GM12878 (cell line): ENCODE results near the gene SPDYC. TPM values are rescaled to one million over a fixed set of nuclear protein-coding genes. Genes with fewer than 3 reads are reported as not detected.
A peak's percentile ranks its signal among the peaks of the same experiment; 100 is the strongest.

Source experiments
- ATAC-seq: fragments of 200-7000 bp; cut with Tn5 transposase; 3 replicates; pipeline ENCODE4 v1.9.1; 2020; ENCODE audit warnings: mild to moderate bottlenecking, moderate library complexity
- BruUV-seq: library from RNA; stranded (reverse); fragments of 400-500 nt; replicated peaks from 2 replicates; lab custom pipeline; 2021; lab: Mats Ljungman, UMichigan
- CTCF ChIA-PET: fragments of 300-600 bp; sonication (Branson Sonifier 250); formaldehyde crosslinking; extraction: SDS; loops from one replicate; lab custom pipeline; 2021; ENCODE audit warnings: inconsistent platforms; lab: Yijun Ruan, JAX
- POLR2A ChIA-PET: fragments of 350-600 bp; formaldehyde crosslinking; extraction: SDS; loops from one replicate; lab custom pipeline; 2021; ENCODE audit warnings: inconsistent platforms; lab: Charles Lee
- RAD21 ChIA-PET: fragments of 300-600 bp; sonication (Branson Sonifier 250); formaldehyde crosslinking; loops from one replicate; lab custom pipeline; 2023; ENCODE audit warnings: antibody characterized with exemption; ENCODE audit not compliant: unreplicated experiment; lab: Charles Lee
- SMC1A ChIA-PET: fragments of 300-600 bp; sonication (Branson Sonifier 250); formaldehyde crosslinking; loops from one replicate; lab custom pipeline; 2023; ENCODE audit not compliant: unreplicated experiment, uncharacterized antibody; lab: Charles Lee
- DNase-seq: peaks from one replicate; pipeline ENCODE4 v3.0.0-alpha.2; 2011; ENCODE audit warnings: low read depth, low spot score
- FAIRE-seq: peaks from 3 replicates; lab custom pipeline; 2011; peaks lifted over from hg19 to GRCh38; lab: Jason Lieb, UNC
- H2AFZ ChIP-seq: 2 replicates; pipeline ENCODE4 v1.6.0; 2011; ENCODE audit warnings: low read depth, low read length, control low read depth; ENCODE audit not compliant: control insufficient read depth
- H3K27ac ChIP-seq: 2 replicates; pipeline ENCODE4 v1.5.1; 2011; ENCODE audit warnings: control low read depth; ENCODE audit not compliant: control insufficient read depth, insufficient read depth
- H3K27me3 ChIP-seq, 2 experiments: replicated peaks in 1 of 2; 2 replicates each; pipeline versions ENCODE4 v1.6.0 to v1.6.1; 2011; ENCODE audit warnings: low read length in 1 of 2; ENCODE audit not compliant: control insufficient read depth in 2 of 2, insufficient read depth in 2 of 2
- H3K36me3 ChIP-seq, 2 experiments: 2 replicates each; pipeline ENCODE4 v1.5.1; 2011; ENCODE audit warnings: low read length in 1 of 2; ENCODE audit not compliant: control insufficient read depth in 2 of 2, insufficient read depth in 2 of 2
- H3K4me1 ChIP-seq: 2 replicates; pipeline ENCODE4 v1.6.1; 2011; ENCODE audit warnings: mild to moderate bottlenecking, low read length, moderate library complexity, mixed read lengths; ENCODE audit not compliant: control insufficient read depth, insufficient read depth
- H3K4me2 ChIP-seq: 2 replicates; pipeline ENCODE4 v1.6.0; 2011; ENCODE audit warnings: control low read depth; ENCODE audit not compliant: control insufficient read depth, insufficient read depth
- H3K4me3 ChIP-seq: fragments of 200-600 bp; sonication (generic); 2 replicates; pipeline ENCODE4 v1.5.1; 2016
- H3K79me2 ChIP-seq: 2 replicates; pipeline ENCODE4 v1.6.0; 2011; ENCODE audit warnings: low read length; ENCODE audit not compliant: control insufficient read depth, insufficient read depth
- H3K9ac ChIP-seq: 2 replicates; pipeline ENCODE4 v1.8.0; 2011; ENCODE audit warnings: low read length, control low read depth, mixed read lengths; ENCODE audit not compliant: control insufficient read depth, insufficient read depth
- H3K9me3 ChIP-seq: replicated peaks from 3 replicates; pipeline ENCODE4 v1.5.1; 2011; ENCODE audit warnings: mild to moderate bottlenecking, low read length; ENCODE audit not compliant: control insufficient read depth, insufficient read depth
- H4K20me1 ChIP-seq: 2 replicates; pipeline ENCODE4 v1.6.0; 2011; ENCODE audit not compliant: control insufficient read depth, insufficient read depth
- CEBPZ ChIP-seq: fragments of 150-350 bp; IDR thresholded peaks from 2 replicates; pipeline ENCODE4 v1.6.1; 2016; ENCODE audit warnings: low read depth, low read length
- CHD2 ChIP-seq: IDR thresholded peaks from 2 replicates; pipeline ENCODE4 v1.6.1; 2011; ENCODE audit warnings: low read depth, low read length, improper control_type of control experiment, borderline replicate concordance
- CHD4 ChIP-seq: fragments of 200-600 bp; sonication (generic); IDR thresholded peaks from 2 replicates; pipeline ENCODE4 v1.6.1; 2016; ENCODE audit warnings: mild to moderate bottlenecking
- JUNB ChIP-seq: IDR thresholded peaks from 2 replicates; pipeline ENCODE4 v1.6.1; 2016; ENCODE audit warnings: antibody characterized with exemption, mild to moderate bottlenecking
- NFYB ChIP-seq: IDR thresholded peaks from 2 replicates; pipeline ENCODE4 v1.6.1; 2011; ENCODE audit warnings: low read depth, mild to moderate bottlenecking, low read length, improper control_type of control experiment, moderate library complexity; ENCODE audit not compliant: insufficient read depth
- NRF1 ChIP-seq: conservative IDR thresholded peaks from 2 replicates; pipeline ENCODE4 v1.6.1; 2011; ENCODE audit warnings: mild to moderate bottlenecking, low read depth, low read length, improper control_type of control experiment
- POLR2AphosphoS2 ChIP-seq: IDR thresholded peaks from 2 replicates; pipeline ENCODE4 v1.6.1; 2011; ENCODE audit warnings: low read depth, mild to moderate bottlenecking, low read length, improper control_type of control experiment, moderate library complexity
- POLR2AphosphoS5 ChIP-seq: IDR thresholded peaks from 2 replicates; pipeline ENCODE4 v1.6.1; 2011; ENCODE audit warnings: mild to moderate bottlenecking, low read length, inconsistent platforms
- RELB ChIP-seq: fragments of 450-650 bp; IDR thresholded peaks from 2 replicates; pipeline ENCODE4 v1.6.1; 2017; ENCODE audit warnings: low read depth, mild to moderate bottlenecking, moderate library complexity
- STAT1 ChIP-seq: fragments of 450-650 bp; conservative IDR thresholded peaks from 2 replicates; pipeline ENCODE4 v1.6.1; 2014; ENCODE audit warnings: antibody characterized with exemption, mild to moderate bottlenecking
- SUPT20H ChIP-seq: IDR thresholded peaks from 2 replicates; pipeline ENCODE4 v1.6.1; 2011; ENCODE audit warnings: low read depth, mild to moderate bottlenecking, low read length, moderate library complexity, borderline replicate concordance; ENCODE audit not compliant: control insufficient read depth
- TAF1 ChIP-seq: IDR thresholded peaks from 2 replicates; pipeline ENCODE4 v1.6.1; 2011; ENCODE audit warnings: mild to moderate bottlenecking, low read depth, low read length, borderline replicate concordance
- ZNF207 ChIP-seq: fragments of 450-650 bp; IDR thresholded peaks from 2 replicates; pipeline ENCODE4 v1.6.1; 2014; ENCODE audit warnings: antibody characterized with exemption, mild to moderate bottlenecking, borderline replicate concordance
- WGBS: methylation state at CpG from one replicate; pipeline ENCODE4 v1.1.6; 2016; ENCODE audit warnings: low lambda C conversion rate; ENCODE audit not compliant: insufficient replicate concordance, insufficient coverage; ENCODE audit errors: missing lambda C conversion rate; 5-methylcytosine and 5-hydroxymethylcytosine counted together
- in situ Hi-C: fragments of 300-500 bp; cut with MboI; formaldehyde crosslinking; loops from 9 replicates; pipeline ENCODE4 v1.14.3; 2018; ENCODE audit warnings: mixed read lengths
- intact Hi-C: fragments of 100-400 bp; cut with micrococcal nuclease; formaldehyde crosslinking; loops from one replicate; pipeline ENCODE4 v1.14.2; 2022; ENCODE audit not compliant: unreplicated experiment
- polyA plus RNA-seq, 11 experiments: library from polyadenylated mRNA; depleted of rRNA in 4 of 11; unstranded in 6 of 11; stranded (reverse) in 5 of 11; fragments of >200 nt; fragmentation: Nextera tagmentation in 4 of 11; fragmentation: Illumina TruSeq in 1 of 11; extraction: Ambion mirVana in 4 of 11; extraction: Trizol in 1 of 11; gene quantifications; 1 replicate in 1 of 11; 2 replicates in 10 of 11; pipeline versions ENCODE4 v1.2.1 to v1.2.3, GENCODE V29; 2011 to 2016; ENCODE audit warnings: inconsistent platforms in 2 of 11, missing spikeins in 2 of 11, low read depth in 1 of 11
- total RNA-seq, 4 experiments: library from RNA; depleted of rRNA in 3 of 4; stranded (reverse); fragments of >200 nt in 3 of 4; fragmentation: Illumina TruSeq in 1 of 4; extraction: Trizol in 1 of 4; gene quantifications; 2 replicates each; pipeline versions ENCODE4 v1.2.1 to v1.2.3, GENCODE V29; 2013 to 2021
- TF ChIP-seq, protein P1 (sequence below): fragments of 450-650 bp; IDR thresholded peaks from 2 replicates; pipeline ENCODE4 v1.6.1; 2016; ENCODE audit warnings: mild to moderate bottlenecking

Gene SPDYC
- total and polyA plus RNA-seq, 10 of the 15 experiments (the other 5 are each of a cell fraction or from before 2014, with no cell fraction given) = not detected

GRCh38 chr11:65121865-65122696 lies 48.0 kb upstream of the SPDYC start, which contains the start of the genes FAU and MRPL49:
Gene FAU (minus strand): TSS chr11:65122134. CDS start chr11:65121813, 321 bp downstream.
Gene MRPL49 (plus strand): TSS chr11:65122321. CDS start chr11:65122347, 26 bp downstream.
- Histone ChIP-seq H2AFZ (peak within 1 kb of the TSS; percentile 74), H3K79me2 (peaks cover 43% of the 10 kb centered on the region)
- POLR2A ChIA-PET = interaction anchor here (0.5 to 3.1 kb wide), 25 partner anchors 9 to 806 kb away, joined by 3 to 31 read pairs (median 4); partner anchors contain the start of genes ARL2, CAPN1, CDC42BPG and DPF2
- TF ChIP-seq RELB = peak; percentile 91
- TF ChIP-seq CHD2 = peak; percentile 52; the same call in 1 of the 2 replicates
- peak; percentile 55; the same call in 1 of the 2 replicates for TF ChIP-seq ZNF207
- TF ChIP-seq JUNB = no peak
- no peak for TF ChIP-seq SUPT20H
- TF ChIP-seq STAT1 = 0 out of 2 replicates have a peak, but pooled peaks have one; percentile 4
- TF ChIP-seq, protein P1, sequence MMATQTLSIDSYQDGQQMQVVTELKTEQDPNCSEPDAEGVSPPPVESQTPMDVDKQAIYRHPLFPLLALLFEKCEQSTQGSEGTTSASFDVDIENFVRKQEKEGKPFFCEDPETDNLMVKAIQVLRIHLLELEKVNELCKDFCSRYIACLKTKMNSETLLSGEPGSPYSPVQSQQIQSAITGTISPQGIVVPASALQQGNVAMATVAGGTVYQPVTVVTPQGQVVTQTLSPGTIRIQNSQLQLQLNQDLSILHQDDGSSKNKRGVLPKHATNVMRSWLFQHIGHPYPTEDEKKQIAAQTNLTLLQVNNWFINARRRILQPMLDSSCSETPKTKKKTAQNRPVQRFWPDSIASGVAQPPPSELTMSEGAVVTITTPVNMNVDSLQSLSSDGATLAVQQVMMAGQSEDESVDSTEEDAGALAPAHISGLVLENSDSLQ = peak; percentile 69
- 0 out of 2 replicates have a peak, but pooled peaks have one; percentile 78 for TF ChIP-seq POLR2AphosphoS2
- peak; percentile 93 for TF ChIP-seq TAF1
- TF ChIP-seq NFYB = peak; percentile 54; the same call in 1 of the 2 replicates
- no peak for TF ChIP-seq CEBPZ
- no peak for TF ChIP-seq CHD4
- peak; percentile 94 for TF ChIP-seq POLR2AphosphoS5
- peak; percentile 91 for TF ChIP-seq NRF1

More at GRCh38 chr11:65121865-65122696, 48.0 kb upstream of the SPDYC start, which contains the start of the genes FAU and MRPL49:
- peak within 1 kb of the TSS; percentile 97 for H3K9ac ChIP-seq
- H3K27me3 ChIP-seq = no peaks in the 10 kb centered on the region
- no peaks in the 10 kb centered on the region for H3K9me3 ChIP-seq
- FAIRE-seq = peak; percentile 99
- peak within 1 kb of the TSS; percentile 79 for H3K4me2 ChIP-seq
- SMC1A ChIA-PET = interaction anchor here (0.8 to 3.5 kb wide), 10 partner anchors 9 to 318 kb away, joined by 3 to 15 read pairs (median 6); partner anchors contain the start of genes ARL2, BATF2, CAPN1 and SNX15
- peak; percentile 90 for ATAC-seq
- H3K4me3 ChIP-seq = peak within 1 kb of the TSS; percentile 85
- H3K4me1 ChIP-seq = peaks cover 17% of the 10 kb centered on the region
- CTCF ChIA-PET = interaction anchor here (0.5 to 3.1 kb wide), 21 partner anchors 9 to 334 kb away, joined by 3 to 40 read pairs (median 3); partner anchors contain the start of genes ARL2, CAPN1, POLA2 and SYVN1
- RAD21 ChIA-PET = interaction anchor here (0.7 to 3.3 kb wide), 13 partner anchors 9 to 343 kb away, joined by 3 to 34 read pairs (median 4); partner anchors contain the start of genes ARL2, CAPN1, SAC3D1 and SF1
- in situ Hi-C loops = no loop called here
- no peaks in the 10 kb centered on the region for H4K20me1 ChIP-seq
- TSS peak; percentile 83 for BruUV-seq
- peak; percentile 95 for DNase-seq
- intact Hi-C loops = no loop called here
- H3K36me3 ChIP-seq = peaks cover 15 to 38% of the 10 kb centered on the region in 2 experiments
- H3K27ac ChIP-seq = peak within 1 kb of the TSS; percentile 80
- WGBS = under 1% methylated on average over 64 of the region's 64 CpGs
